Ovary (tissue), 3 donors: ENCODE data around the gene EFTUD2.

Source experiments
- EP300 ChIP-seq: sonication (generic); formaldehyde crosslinking; IDR thresholded peaks from one replicate; pipeline ENCODE4 v1.6.1; 2017; ENCODE audit warnings: antibody characterized with exemption
- POLR2A ChIP-seq: fragments of 450-650 bp; IDR thresholded peaks from one replicate; pipeline ENCODE4 v1.6.1; 2017; ENCODE audit warnings: antibody characterized with exemption, mild to moderate bottlenecking, moderate library complexity
- TF ChIP-seq, protein P1 (sequence below), 3 donors: fragments of 450-650 bp in 2 of 3; fragments of 200-600 bp in 1 of 3; IDR thresholded peaks; one replicate each; pipeline versions ENCODE4 v1.5.1 to v1.8.0; 2016 to 2022; ENCODE audit warnings: antibody characterized with exemption in 3 of 3, mild to moderate bottlenecking in 1 of 3
- donor health status: DM: no; HTN: no; CAD: no.

DNA sequence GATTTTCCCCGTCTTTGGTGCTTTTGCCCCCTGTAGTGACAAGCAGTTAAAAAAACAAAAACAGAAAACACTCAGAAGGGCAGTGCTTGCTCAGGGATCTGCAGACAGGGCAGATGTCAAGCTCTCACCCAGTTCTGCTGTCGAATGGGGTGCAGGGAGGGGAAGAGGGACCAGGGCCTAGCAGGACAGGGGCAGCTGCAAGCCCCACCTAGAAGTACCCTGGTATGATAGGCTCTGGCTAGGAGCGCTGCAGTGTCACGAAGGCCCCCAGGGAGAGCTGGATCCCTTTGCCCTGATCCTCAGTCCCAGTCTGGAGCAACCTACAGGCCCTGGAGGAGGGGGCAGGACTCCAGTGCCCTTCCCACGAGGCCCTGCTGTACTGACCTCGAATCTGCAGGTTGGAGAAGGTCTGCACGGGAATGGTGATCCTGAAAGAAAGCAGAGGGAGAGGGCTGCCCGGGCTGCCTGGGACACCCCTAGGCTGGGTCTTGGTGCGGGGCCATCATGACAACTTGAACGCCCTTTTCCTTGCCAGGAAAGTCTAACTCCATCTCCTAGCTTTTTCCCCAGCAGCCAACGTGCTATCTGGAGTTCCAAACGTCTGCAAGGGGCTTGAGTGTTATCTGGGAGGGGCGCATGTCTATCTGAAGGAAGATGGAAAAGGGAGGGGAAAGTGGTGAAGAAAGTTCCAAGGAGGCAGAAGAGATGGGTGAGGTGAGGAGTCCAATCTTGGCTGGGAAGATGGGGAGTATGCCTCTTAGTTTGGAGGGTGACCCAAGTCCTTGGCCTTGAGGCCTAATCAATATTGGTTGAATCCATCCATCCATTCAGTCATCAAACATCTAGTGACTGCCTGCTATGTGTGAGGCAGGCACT, 11.2 kb upstream of the EFTUD2 start:
- TF ChIP-seq POLR2A (no peak), EP300 (no peak)
- TF ChIP-seq, protein P1, sequence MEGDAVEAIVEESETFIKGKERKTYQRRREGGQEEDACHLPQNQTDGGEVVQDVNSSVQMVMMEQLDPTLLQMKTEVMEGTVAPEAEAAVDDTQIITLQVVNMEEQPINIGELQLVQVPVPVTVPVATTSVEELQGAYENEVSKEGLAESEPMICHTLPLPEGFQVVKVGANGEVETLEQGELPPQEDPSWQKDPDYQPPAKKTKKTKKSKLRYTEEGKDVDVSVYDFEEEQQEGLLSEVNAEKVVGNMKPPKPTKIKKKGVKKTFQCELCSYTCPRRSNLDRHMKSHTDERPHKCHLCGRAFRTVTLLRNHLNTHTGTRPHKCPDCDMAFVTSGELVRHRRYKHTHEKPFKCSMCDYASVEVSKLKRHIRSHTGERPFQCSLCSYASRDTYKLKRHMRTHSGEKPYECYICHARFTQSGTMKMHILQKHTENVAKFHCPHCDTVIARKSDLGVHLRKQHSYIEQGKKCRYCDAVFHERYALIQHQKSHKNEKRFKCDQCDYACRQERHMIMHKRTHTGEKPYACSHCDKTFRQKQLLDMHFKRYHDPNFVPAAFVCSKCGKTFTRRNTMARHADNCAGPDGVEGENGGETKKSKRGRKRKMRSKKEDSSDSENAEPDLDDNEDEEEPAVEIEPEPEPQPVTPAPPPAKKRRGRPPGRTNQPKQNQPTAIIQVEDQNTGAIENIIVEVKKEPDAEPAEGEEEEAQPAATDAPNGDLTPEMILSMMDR (IDR thresholded peaks at IDR 0.05) = no peak
